GM19372 (cell line): ENCODE measurements around the gene TNS1.

ENCODE experiments used
- ATAC-seq: cut with Tn5 transposase; IDR thresholded peaks from one replicate; pipeline ENCODE4 v1.9.1; 2021; ENCODE audit warnings: mild to moderate bottlenecking, low read depth, moderate library complexity; ENCODE audit not compliant: unreplicated experiment

Gene TNS1

DNA sequence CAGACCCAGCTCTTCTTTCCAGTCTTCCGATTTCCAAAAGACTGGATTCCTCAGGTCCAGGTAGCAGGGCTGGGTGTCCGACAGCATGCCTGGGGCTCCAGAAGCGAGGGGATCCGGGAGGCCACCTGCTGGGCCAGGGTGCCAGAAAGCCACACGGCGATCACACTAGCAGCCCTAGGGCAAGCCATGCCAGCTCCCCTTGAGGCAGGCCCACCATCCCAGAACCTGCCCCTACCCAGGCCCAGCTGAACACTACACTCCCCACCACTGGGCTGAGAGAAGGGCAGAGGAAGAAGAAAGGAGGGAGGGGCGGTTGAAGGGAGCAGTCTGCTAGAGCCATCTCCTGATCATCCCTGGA is 163.1 kb downstream of the TNS1 start:
- no peak for ATAC-seq

DNA sequence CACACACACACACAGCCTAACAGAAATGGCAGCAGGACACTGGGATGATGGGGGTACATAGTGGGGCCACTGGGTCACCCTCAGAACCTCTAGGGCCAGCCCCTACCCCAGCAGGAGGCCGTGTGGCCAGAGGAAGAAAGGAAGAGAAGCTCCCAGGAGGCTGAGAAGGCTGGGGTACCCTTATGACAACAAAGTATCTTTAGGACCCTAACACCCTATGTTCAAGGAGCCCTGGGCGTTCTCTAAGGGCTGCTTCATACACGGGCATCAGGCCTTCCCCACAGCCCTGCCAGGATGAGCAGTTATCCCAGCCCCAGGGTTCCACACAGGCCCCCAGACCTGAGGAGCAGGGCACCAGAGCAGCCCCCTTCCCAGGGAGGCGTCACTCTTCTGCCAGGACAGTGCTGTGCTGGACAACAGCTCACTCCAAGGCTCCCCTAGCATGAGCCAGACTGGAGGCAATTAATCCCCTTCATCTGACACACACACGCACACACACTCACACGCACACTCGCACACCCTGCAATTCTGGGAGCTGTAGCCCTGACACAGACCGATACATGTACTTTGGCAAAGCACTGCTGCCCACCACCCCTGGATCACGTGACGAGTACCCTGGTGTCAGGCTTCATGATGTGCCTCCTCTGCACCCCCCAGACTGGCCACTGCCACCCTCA is 163.6 kb downstream of the TNS1 start:
- ATAC-seq, result no peak

- no peak for ATAC-seq
Measured at GRCh38 chr2:217838409-217838831, 164.4 kb downstream of the TNS1 start.

GRCh38 chr2:217837530-217837929 is 165.3 kb downstream of the TNS1 start:
- ATAC-seq, result no peak

DNA sequence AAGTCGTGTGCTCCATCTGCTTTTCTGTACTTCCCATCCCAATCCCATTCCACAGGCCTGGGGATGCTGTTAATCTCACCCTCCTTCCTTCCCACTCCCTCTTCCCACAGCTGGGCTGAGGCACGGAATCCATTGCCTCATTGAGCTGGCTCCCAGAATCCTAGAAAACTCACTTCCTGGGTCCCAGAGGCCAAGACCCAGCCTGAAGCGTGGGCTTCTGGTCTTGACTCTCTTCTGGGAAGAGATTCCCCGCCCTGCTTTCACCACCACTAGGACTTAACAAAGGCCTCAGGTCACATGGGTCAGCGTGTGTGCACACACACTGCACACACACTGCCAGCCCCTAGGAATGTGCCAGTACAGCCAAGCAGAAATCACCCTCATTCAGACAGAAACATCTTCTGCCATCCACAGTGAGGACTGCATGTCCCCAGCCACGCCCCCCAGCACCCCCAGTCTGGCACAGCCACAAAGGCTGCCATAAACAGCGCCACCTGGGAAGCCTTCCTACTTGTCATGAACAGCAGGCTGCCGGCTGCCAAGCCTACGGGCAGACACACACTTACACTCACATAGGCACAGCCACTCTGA is 165.8 kb downstream of the TNS1 start:
- ATAC-seq, result no peak

DNA sequence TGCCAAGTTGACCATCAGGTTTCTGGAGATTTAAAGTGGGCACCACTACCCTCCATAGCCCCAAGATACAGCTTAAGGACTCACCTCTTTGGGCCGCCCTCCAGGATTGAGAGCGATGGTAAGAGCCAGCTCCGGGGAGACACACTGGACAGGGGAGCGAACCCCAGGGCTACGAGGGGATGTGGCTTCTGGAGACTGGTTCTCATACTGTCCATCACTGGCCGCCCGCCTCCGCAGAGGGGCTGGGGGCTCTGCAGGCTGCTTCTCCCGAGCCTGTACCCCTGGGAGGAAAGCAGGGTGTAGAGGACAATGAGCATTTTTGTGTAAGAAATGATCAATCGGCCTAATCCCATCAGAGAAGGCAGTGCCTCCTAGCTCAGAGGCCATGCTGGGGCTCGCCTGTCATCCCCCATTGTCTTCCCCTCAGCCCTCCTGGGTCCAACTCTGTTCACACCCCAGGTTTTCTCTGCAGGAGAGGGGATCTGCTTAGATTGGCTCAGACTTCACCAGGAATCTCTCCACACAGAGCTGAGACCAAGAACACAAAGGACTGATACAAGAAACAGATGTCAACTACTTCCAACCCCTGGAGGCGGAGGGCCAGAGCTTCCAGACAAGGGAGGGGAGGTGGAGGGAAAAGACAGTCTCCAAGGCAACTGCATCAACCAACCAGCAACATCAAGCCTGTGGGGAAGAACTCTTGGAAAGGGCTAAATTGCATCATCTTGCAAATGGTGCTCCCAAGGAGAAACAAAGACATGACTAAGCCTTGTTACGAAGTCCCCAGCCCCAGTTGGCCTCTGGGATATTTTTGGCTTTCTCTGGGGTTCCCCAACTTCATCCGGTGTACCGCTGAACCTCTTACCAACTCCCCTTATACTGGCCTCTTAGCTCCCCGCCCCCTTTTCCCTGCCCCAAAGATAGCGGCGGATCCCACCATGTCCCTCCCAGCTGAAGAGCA is 166.6 kb downstream of the TNS1 start:
- no peak for ATAC-seq

DNA sequence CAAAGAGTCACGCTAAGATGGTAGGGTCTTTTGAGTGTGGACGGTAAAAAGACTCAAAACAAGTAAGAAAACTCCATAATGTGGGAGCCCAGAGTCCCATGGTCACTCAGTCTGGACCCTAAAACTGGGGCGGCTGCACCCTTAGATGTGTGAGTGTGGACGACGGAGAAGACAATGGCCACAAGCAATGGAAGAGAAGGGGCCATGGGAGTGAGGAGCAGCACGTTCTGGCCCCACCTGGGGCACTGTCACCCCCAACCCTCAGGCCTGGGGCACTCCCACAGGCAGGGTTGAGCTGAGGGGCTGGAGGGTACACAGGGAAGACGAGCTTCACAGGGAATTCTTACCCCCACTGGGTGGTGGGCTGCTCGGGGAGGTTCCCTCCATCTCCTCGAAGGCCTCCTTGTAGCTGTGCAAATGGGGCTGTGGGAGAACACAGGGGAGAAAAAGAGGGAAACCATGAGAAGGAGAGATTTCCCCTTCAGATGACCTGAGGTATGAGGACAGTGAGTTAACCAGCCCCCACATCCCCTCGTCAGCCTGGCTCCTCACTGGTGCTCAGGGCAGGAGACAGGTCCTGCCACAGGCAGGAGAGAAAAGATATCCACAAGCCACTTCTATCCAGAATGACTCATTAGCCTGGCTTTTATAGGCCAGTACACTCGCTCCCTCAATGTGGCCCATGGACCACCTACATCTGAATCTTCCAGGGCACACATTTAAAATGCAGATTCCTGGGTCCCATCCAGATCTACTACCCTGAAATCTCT is 167.9 kb downstream of the TNS1 start:
- no peak for ATAC-seq

GRCh38 chr2:217834057-217834620 is 168.7 kb downstream of the TNS1 start:
- ATAC-seq, result no peak

DNA sequence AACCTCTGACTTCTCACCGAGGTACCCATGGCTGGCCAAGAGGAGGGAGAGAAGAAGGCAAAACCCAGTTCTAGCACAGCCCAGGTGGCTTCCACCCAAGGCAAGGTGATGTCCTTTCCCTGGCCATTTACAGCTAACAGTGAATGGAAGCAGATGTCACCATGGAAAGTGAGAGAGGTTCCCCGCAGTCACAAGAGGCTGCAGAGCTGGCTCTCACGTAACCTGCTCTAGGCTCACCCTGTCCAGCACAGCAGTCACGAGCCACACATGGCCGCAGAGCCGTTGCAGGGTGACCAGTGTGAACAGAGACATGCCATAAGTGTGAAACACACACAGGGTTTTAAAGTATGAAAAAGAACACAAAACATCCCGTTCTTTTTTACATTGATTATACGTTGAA is 169.4 kb downstream of the TNS1 start:
- no peak for ATAC-seq

- ATAC-seq, result no peak
Measured at GRCh38 chr2:217832987-217833386, 169.8 kb downstream of the TNS1 start.

GRCh38 chr2:217832115-217832514 is 170.7 kb downstream of the TNS1 start:
- no peak for ATAC-seq

DNA sequence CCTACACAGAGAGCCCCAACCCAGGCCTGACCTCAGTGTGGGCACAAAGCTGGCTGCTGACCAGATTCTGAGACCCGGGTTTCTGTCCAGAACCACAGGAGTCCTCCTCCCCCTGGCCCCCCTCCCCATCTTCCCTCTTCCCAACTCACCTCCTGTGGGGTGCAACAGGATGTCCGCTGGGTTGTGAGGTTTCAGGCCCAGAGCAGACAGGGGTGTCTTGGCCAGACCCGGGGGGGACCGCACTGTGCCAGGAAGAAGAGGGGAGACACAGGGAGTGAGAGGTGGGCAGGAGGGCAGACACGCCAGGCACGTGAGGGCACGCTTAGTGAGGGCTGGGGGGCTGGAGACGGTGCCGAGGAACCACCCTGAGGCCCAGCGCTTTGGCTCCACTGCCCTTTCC is 171.5 kb downstream of the TNS1 start:
- ATAC-seq, result no peak

GRCh38 chr2:217830807-217831206 is 172.0 kb downstream of the TNS1 start:
- no peak for ATAC-seq

- no peak for ATAC-seq
Measured at GRCh38 chr2:217830061-217830460, 172.7 kb downstream of the TNS1 start.

DNA sequence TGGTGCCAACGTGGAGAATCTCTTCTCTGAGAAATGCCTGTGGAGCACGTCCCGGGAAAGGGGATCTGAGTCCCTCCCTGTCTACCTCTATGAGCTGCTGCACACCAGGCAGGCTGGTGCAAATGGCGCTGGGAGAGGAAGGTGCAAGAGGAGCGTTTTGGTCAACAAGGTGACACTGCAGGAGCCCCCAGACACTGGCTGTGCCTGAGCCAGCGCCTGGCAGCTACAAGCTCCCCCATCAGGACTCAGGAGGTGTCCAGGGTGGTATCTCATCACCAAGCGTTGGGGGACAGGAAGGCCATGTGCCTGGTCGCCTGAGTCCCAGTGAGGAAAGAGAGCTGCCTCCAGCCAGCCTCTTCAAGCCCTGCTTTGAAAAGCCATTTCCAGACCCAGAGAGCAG is 173.4 kb downstream of the TNS1 start:
- ATAC-seq, result no peak

GRCh38 chr2:217828336-217828735 is 174.5 kb downstream of the TNS1 start:
- no peak for ATAC-seq

DNA sequence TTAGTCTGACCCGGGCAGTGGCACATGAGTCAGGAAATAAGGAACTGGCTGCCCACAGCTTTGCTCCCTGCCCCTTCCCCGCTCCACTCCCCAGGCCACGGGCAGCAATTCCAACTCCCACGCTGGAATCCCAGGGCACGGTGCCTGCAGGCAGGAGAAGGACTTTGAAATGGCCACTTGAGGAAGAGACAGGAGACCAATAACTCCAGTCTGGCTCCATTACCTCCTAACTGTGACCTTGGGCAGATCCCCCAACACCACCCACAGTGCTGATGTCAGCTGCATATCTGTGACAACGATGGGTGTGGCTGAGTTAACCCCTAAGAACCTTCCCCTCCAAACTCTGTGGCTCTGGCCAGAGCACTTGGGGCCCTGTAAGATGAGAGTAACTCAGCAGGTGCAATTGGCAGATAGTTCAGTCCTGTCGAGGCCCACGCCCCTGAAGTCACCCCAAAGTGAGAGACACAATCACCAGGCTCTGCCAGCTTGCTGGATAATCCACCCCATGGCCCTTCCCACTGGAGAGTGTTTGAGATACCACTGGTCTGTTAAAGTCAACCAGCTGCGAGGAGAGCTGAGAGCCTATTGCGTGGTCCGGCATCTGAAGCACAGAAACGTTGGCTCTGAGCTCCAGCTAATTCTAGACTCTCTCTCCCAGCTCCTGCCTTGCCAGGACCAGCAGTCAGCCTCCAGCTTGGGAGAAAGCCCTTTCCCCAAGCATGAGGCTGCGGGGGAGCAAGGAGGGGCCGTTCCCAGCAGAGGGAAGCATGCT is 175.2 kb downstream of the TNS1 start:
- ATAC-seq, result no peak

DNA sequence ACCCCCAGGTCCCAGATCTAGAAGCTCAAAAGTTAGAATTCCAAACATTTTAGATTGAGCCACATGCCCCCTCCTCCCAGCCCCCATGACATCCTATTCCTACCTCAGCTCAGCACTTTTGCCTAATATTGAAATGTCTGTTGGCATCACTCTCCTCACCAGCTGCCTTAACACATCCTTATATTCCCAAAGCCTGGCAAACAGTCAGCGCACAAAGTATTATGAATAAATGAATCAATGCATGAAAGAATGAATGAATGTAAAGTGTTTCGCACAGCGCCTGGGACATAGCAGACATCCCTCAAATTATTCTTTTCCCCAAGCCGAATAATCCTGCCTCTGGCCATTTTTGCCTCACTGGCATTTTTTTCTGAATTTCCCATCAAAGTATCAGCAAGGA is 175.8 kb downstream of the TNS1 start:
- no peak for ATAC-seq

DNA sequence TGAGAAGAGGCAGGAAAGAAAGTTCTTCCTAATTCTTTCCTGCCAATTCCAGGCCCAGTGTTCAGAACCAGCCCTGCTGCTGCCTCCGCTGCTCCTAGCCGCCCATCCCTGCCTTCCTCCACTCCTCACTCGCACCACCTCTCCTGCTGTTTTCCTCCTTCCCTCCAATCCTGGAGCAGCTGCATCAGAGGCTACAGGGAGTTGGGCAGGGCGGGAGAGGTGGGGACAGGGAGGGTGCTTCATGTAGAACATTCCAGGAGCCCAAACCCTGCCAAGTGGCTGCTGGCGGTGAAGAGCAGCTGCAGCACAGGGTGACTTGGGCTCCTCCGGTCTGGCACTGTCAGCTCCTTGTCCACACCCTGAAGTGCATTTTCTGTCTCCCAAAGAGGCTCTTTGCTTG is 176.3 kb downstream of the TNS1 start:
- no peak for ATAC-seq
